H54 (cell line): ENCODE data around the gene RSPH9.

ENCODE experiments used
- DNase-seq: peaks from one replicate; pipeline ENCODE4 v3.0.0; 2011; ENCODE audit warnings: low spot score, mixed read lengths; ENCODE audit not compliant: insufficient read length
- FAIRE-seq: peaks from 3 replicates; lab custom pipeline; 2011; peaks lifted over from hg19 to GRCh38; lab: Jason Lieb, UNC
- POLR2A ChIP-seq: IDR thresholded peaks from 2 replicates; pipeline ENCODE4 v1.6.1; 2011; ENCODE audit warnings: low read depth, mild to moderate bottlenecking, low read length

Gene RSPH9

DNA sequence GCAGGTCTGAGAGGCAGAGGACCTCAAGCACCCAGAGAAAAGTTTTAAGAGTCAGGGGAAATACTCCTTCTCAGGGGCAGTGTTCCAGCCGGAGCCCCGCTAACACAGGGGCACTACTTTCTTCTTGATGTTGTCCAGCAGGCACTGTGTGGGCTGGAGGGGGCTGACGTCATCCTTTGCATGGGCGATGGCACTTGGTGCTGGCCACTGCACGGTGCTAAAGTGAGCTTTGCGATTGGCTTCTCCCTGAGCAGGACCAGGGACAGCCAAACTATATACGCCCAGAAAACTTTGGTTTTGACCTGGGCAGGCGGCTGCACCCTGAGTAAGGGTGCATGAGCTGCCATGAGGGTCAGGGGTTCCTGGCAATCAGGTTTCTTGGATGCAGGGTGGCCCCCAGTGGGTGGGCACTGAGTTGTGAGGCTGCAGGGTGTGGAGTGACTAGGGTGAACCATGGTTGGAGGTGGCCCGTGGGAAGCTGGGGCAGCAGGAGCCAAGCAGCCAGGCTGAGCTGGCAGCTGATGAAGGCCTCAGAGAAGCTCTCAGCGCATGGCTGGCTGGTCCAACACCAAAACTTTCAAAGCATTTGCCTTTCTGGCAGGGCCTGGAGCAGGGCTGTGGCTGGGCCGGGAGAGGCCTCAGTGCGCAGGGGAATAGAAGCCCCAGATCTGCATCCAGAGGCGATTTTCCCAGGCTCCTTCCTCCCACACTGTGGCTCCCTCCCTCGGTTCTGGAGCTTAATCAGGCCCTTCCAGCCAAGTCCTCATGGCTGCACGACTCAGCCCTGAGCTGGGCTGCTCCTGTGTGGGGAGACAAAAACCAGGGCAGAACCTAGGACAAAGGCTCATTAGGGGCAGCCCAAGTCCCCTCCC lies 24.4 kb downstream of the RSPH9 start:
- DNase-seq, result no peak
- TF ChIP-seq POLR2A, result no peak
- no peak for FAIRE-seq

DNA sequence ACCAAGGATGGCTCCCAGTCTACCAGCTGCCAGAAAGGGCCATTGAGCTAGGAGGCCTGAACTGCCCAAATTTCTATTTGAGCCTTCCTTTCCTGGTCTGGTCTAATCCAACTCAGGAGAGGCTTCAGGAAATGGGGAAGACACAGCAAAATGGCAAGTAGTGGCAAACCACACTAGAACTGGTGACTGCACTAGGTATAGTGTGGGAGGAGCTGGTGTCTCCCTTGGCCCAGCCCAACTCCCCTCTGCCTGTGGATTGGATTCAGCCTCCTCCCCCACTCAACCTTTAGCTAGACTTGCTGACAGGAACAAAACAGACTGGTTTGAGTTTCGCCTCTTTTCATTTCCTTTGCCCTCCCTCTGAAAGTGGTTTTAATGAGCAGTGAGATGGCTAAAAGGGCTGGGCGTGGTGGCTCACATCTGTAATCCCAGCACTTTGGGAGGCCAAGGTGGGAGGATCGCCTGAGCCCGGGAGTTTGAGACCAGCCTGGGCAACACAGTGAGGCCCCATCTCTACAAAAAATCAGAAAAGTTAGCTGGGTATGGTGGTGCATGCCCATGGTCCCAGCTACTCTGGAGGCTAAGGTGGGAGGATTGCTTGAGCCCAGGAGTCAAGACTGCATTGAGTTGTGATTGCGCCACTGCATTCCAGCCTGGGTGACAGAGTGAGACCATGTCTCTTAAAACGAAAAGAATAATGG lies 25.2 kb downstream of the RSPH9 start:
- no peak for DNase-seq
- TF ChIP-seq POLR2A, result no peak
- no peak for FAIRE-seq

DNA sequence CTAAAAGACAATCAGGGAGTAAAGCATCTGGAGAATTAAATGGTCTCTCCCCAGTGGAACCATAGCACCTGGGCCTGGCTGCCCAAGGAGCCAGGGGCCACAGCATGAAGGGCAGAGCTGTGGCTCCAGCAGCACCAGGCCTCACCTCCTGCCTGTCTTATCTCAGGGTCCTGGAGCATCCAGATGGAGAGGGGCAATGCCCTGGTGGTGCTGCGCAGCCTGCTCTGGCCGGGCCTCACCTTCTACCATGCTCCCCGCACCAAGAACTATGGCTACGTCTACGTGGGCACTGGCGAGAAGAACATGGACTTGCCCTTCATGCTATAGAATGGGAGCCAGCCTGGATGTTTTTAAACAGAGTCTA lies 25.8 kb downstream of the RSPH9 start:
- DNase-seq, result no peak
- FAIRE-seq, result no peak

DNA sequence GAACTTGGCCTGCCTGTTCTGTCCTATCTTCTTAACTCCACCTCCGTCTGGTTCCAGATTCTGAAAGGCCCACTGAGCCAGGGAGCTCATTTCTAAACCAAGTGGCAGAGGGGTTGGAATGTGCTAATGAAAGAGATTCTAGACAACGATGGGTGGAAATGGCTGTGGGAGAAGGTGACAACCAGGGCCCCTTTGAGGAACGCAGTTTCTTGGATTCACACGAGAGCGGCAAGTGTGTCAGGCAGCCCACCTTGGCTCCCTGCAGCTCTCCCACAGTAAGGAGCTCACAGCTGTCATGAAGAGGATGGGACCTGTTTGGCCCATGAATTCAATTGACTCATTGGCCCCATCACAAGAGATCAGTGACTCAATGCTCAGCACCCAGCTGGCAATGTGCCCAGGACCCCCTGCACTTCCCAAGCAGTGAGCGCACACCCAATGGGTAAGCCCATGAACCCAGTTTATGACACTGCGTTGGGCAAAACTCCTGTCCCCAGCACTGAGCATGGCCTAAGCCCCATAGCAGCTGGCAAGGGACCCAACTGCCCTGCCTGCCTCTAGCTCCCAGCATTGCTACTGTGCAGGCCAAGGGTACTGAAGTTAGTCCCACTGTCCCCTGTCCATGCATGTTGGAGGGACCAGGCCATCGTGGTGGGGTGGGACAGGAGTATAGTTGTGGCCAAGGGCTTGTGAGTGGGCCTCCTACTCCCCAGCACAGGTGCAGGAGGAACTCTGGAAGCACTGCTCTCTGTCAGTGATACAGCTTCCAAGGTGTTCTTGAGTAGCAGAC lies 26.4 kb downstream of the RSPH9 start:
- FAIRE-seq (no peak), DNase-seq (no peak)
- no peak for TF ChIP-seq POLR2A

More for the DNA sequence above, 25.8 kb downstream of the RSPH9 start:
- TF ChIP-seq POLR2A, result no peak

DNA sequence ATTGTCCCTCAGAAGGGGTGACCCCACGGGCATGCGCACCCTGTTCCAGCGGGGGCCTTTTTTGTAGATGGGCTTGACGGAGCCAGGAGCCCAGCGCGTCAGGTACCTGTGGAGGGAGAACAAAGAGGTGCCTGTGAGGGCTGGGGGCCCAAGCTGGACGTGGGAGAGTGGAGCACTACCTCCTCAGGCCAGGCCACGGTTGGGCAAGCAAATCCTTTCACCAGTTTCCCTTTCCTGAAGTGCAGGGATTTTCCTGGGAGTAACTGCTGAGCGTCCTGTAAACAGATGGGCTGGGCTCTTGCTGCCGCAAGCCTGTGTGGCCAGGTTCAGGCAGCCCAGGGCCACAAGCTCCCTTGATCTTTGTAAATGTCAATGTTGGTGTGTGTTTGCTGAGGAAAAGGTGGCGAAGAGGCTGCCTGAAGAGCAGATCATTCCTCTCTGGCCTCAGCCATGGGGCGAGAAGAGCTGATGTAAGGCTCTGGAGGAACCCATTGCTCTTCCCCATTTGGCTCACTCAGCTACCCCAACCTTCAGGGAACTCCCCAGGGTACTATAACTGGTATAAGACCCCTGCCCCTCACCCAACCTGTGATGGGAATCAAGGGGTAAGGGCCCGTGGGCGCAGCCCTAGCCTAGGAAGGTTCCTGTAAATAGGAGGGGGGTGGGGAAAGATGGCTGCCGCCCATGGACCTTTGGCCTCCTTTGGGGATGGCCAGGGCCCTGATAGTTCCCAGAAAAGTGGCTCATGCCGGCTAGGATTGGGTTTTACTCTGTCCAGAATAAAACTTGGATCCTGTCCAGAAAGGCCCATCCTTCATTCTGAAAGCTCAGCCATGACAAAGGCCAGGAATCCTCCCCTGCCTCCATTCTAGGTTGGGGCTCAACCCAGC lies 27.2 kb downstream of the RSPH9 start:
- DNase-seq (no peak), FAIRE-seq (no peak)
- TF ChIP-seq POLR2A, result no peak

DNA sequence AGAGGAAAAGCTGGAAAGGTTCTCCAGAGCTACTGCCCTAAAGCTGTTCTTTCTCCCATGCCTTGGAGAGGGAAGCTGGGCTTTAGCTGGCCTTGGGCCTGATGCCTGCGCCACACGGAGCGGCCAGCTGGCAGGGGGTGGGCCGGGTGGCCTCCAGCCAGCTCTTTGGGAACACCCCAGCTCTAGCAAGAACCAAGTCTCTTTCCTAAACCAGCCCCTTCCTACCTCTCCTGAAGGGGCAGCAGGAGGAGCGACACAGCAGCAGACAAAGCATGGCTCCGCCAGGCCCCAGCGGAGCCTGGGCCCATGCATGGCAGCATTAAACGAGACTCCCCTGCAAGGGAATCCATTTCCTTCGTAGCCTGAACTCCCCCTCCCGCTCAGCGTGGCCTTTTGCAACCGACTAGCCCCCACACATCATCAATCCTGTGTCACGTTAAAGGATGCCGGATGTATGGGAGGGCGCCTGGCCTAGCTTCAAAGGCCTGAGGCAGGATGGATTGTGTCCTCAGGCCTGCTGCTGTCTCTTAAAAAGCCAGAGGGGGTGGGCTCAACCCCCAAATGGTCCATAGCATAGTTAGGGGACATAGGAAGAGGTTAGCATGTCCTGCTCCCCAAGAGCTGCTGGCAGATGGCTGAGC lies 28.7 kb downstream of the RSPH9 start:
- FAIRE-seq (no peak), DNase-seq (no peak)
- TF ChIP-seq POLR2A, result no peak

DNA sequence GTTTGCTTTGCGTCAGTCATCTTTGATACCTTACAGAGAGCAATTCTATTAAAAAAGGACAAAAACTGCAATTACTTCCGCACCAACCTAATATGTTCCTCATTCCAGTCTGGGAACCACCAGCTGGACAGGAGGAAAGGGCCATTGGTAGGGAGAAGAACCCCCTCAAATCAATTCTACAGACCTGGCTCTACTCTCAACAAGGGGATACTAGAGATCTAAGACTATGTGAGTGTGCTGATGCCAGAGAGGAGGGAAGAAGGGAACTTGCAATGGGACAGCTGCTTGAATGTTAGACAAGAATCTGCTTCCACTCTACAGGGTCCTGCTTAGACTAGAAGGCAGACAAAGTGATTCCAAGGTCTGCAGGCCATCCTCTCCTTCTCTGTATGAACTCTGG lies 29.5 kb downstream of the RSPH9 start:
- TF ChIP-seq POLR2A, result no peak
- DNase-seq (no peak), FAIRE-seq (no peak)

DNA sequence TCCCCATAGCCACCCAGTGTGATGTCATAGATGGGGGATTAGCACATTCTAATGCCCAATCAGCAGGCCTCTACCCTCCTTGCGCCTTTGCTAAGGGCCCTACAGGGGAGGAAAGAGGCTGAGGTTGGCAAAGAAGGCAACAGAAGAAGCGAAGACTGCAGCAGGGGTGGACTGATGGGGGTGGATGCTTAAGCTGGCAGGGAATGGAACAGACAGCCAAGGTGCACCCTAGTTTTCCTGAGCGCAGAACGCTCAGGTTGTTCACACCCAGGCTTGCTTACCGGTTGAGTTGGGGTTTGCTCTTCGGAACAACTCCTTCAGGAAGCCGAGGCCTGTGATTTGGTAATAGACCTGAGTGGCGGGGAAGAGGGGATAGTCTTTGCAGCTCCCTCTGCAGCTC lies 30.1 kb downstream of the RSPH9 start:
- DNase-seq, result no peak
- no peak for TF ChIP-seq POLR2A
- FAIRE-seq, result no peak

DNA sequence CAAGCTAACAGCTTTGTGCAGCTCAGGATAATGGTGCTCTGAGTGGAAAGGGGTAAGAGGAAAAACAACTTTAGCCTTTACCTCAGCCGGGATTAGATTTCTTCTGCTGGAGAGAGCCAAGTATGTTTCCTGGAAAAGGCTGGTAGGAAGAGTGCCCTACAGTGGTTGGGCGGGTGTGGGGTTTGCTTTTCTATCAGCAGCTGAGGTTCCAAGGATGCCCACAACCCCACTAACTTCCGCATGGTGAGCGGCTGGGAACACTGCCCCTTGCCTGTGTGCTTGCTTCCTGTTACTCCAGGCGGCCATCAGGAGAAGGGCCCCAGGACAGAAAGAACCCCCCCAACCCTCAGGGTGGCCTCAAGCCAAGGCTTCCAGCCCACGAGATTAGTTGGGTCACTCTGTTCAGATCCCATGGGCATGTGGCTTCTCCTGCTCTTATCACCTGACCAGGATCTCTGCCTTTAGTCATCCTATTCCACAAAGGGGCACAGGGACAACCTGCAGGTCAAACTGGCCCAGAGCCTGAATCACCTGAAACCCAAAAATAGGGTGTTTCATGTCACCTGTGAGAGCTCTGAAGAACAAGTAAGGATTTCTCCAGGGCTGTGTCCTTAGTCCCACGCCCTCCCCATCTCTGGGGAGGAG lies 32.2 kb downstream of the RSPH9 start:
- DNase-seq (no peak), FAIRE-seq (no peak)

DNA sequence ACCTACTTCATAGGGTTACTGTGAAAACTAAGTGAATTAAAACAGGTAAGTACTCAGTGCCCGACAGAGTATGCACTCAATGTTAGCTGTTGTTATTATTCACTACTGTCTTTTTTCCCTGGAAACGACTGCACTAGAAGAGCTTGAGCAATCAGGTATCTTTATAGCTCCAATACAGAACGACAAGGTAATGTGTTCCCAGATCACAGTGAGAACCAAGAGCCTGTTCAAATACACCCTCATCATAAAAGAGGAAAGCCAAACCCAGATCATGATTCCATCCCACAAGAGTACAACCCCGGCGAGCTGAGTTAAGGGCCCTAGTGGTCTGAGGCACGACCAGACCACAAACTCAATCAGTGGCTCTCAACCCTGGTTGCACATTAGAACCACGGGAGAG lies 32.9 kb downstream of the RSPH9 start:
- no peak for TF ChIP-seq POLR2A
- DNase-seq (no peak), FAIRE-seq (no peak)

More for the DNA sequence above, 32.2 kb downstream of the RSPH9 start:
- TF ChIP-seq POLR2A, result no peak

DNA sequence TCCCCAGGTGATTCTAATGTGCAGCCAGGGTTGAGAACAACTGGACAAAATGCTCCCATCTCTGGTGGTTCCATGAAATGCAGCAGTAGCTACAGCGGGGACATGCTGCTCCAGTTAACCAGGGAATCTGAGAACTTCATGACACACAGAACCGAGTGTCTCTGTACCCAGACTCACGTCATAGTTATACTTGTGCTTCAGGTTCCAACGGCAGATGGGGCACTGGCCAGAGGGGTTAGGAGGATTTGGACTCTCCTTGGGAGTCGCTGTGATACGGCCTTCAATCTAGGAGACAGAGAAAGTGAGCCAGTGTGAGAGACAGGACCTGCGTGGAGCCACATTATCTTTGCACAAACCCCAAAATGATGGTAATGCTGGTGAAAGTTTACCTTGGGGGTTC lies 33.5 kb downstream of the RSPH9 start:
- FAIRE-seq, result no peak
- DNase-seq, result no peak
- TF ChIP-seq POLR2A, result no peak

DNA sequence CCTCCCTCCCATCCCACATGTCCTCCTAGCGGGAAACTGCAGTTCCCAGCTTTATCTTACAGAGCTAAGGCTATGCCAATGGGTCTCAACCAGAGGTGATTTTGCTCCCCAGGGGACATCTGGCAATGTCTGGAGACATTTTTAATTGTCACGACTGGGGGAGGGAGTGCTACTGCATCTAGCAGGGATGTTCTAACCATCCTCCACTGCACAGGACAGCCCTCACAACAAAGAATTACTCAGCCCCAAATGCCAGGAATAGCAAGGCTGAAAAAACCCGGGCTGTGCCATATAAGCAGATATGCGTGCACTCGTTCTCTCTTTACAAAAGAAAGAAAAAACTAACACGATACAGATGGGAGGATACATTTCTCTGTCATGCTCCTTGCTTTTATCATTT lies 34.2 kb downstream of the RSPH9 start:
- FAIRE-seq (no peak), DNase-seq (no peak)
- TF ChIP-seq POLR2A, result no peak
